CD14-positive monocyte (primary cell): ENCODE measurements around the gene INPP5A. TPM values are rescaled to one million over a fixed set of nuclear protein-coding genes. Genes with fewer than 3 reads are reported as not detected.

Experiments used
- DNase-seq, 3 donors: peaks; one replicate each; pipeline ENCODE4 v3.0.0-alpha.2; 2011 to 2022
- H2AFZ ChIP-seq: 2 replicates; pipeline ENCODE4 v1.6.0; 2012; ENCODE audit warnings: mild to moderate bottlenecking, low read depth, low read length, inconsistent platforms; ENCODE audit not compliant: insufficient read depth, poor library complexity, severe bottlenecking
- H3K27ac ChIP-seq, 2 donors: 1 replicate in 1 of 2; 2 replicates in 1 of 2; pipeline ENCODE4 v1.5.1; 2012 to 2013; ENCODE audit warnings: low read length in 2 of 2, control low read depth in 1 of 2, inconsistent platforms in 1 of 2, low read depth in 1 of 2, mild to moderate bottlenecking in 1 of 2
- H3K27me3 ChIP-seq, 2 donors: one replicate each; pipeline versions ENCODE4 v1.6.0 to v1.6.1; 2011 to 2013; ENCODE audit warnings: low read length in 2 of 2; ENCODE audit not compliant: control insufficient read depth in 2 of 2, insufficient read depth in 2 of 2
- H3K36me3 ChIP-seq, 2 donors: replicated peaks in 1 of 2; 1 replicate in 1 of 2; 2 replicates in 1 of 2; pipeline versions ENCODE4 v1.5.1 to v1.6.1; 2012 to 2013; ENCODE audit warnings: low read length in 2 of 2, control low read depth in 1 of 2, inconsistent platforms in 1 of 2, mild to moderate bottlenecking in 1 of 2; ENCODE audit not compliant: insufficient read depth in 2 of 2, control insufficient read depth in 1 of 2
- H3K4me1 ChIP-seq, 2 donors: 1 replicate in 1 of 2; 2 replicates in 1 of 2; pipeline versions ENCODE4 v1.5.1 to v1.6.1; 2012 to 2013; ENCODE audit warnings: low read length in 2 of 2, control low read depth in 1 of 2, inconsistent platforms in 1 of 2, mild to moderate bottlenecking in 1 of 2, moderate library complexity in 1 of 2; ENCODE audit not compliant: insufficient read depth in 2 of 2, control insufficient read depth in 1 of 2
- H3K4me2 ChIP-seq: replicated peaks from 2 replicates; pipeline ENCODE3; 2012; ENCODE audit warnings: low read length, moderate library complexity, mild to moderate bottlenecking; ENCODE audit not compliant: poor library complexity, severe bottlenecking; ENCODE audit errors: extremely low read depth
- H3K4me3 ChIP-seq, 3 experiments: fragments of 200-600 bp in 1 of 3; sonication (generic) in 1 of 3; replicated peaks in 1 of 3; 1 replicate in 2 of 3; 2 replicates in 1 of 3; pipeline ENCODE4 v1.5.1; 2011 to 2013; ENCODE audit warnings: low read length in 3 of 3, mild to moderate bottlenecking in 3 of 3, control low read depth in 2 of 3, low read depth in 2 of 3, inconsistent platforms in 1 of 3, moderate library complexity in 1 of 3
- H3K79me2 ChIP-seq: 2 replicates; pipeline ENCODE4 v1.6.0; 2012; ENCODE audit warnings: mild to moderate bottlenecking, control low read depth, inconsistent platforms, low read length, moderate library complexity; ENCODE audit not compliant: insufficient read depth
- H3K9ac ChIP-seq: 2 replicates; pipeline ENCODE4 v1.6.0; 2017; ENCODE audit warnings: low read length, mild to moderate bottlenecking; ENCODE audit not compliant: insufficient read depth, poor library complexity, severe bottlenecking
- H3K9me3 ChIP-seq, 2 donors: replicated peaks in 1 of 2; 1 replicate in 1 of 2; 2 replicates in 1 of 2; pipeline versions ENCODE4 v1.5.1 to v1.6.1; 2012 to 2013; ENCODE audit warnings: low read length in 2 of 2, control low read depth in 1 of 2; ENCODE audit not compliant: control insufficient read depth in 1 of 2, insufficient read depth in 1 of 2
- H4K20me1 ChIP-seq: 2 replicates; pipeline ENCODE4 v1.6.0; 2012; ENCODE audit warnings: mild to moderate bottlenecking, low read length, control low read depth, moderate library complexity; ENCODE audit not compliant: insufficient read depth
- H3K27ac Mint-ChIP-seq, 7 donors: one replicate each; pipeline ENCODE4 v1.8.0; 2020; ENCODE audit warnings: mild to moderate bottlenecking in 7 of 7, mixed read lengths in 7 of 7, moderate library complexity in 6 of 7, inconsistent platforms in 2 of 7
- H3K27me3 Mint-ChIP-seq, 3 donors: one replicate each; pipeline ENCODE4 v1.8.0; 2021 to 2022; ENCODE audit warnings: low read depth in 3 of 3, mild to moderate bottlenecking in 3 of 3, mixed read lengths in 3 of 3, moderate library complexity in 3 of 3, inconsistent platforms in 1 of 3
- H3K36me3 Mint-ChIP-seq, 2 donors: one replicate each; pipeline ENCODE4 v1.8.0; 2020; ENCODE audit warnings: mixed read lengths in 2 of 2, inconsistent platforms in 1 of 2, mild to moderate bottlenecking in 1 of 2
- H3K4me1 Mint-ChIP-seq: one replicate; pipeline ENCODE4 v1.8.0; 2020; ENCODE audit warnings: mild to moderate bottlenecking, mixed read lengths
- H3K4me3 Mint-ChIP-seq, 2 donors: one replicate each; pipeline ENCODE4 v1.8.0; 2020; ENCODE audit warnings: mild to moderate bottlenecking in 2 of 2, mixed read lengths in 2 of 2, moderate library complexity in 1 of 2
- H3K9me3 Mint-ChIP-seq, 7 donors: one replicate each; pipeline ENCODE4 v1.8.0; 2020 to 2022; ENCODE audit warnings: mixed read lengths in 7 of 7, mild to moderate bottlenecking in 6 of 7, moderate library complexity in 6 of 7, inconsistent platforms in 2 of 7
- CTCF ChIP-seq: fragments of 200-600 bp; IDR thresholded peaks from one replicate; pipeline ENCODE4 v1.8.0; 2022; ENCODE audit warnings: antibody characterized with exemption, mild to moderate bottlenecking
- WGBS: methylation state at CpG from one replicate; pipeline ENCODE4 v1.1.5; 2013; ENCODE audit warnings: missing lambda C conversion rate; ENCODE audit not compliant: insufficient coverage; 5-methylcytosine and 5-hydroxymethylcytosine counted together
- intact Hi-C, 2 donors: fragments of 100-400 bp; cut with micrococcal nuclease; formaldehyde crosslinking; loops; one replicate each; pipeline versions ENCODE4 v1.15.0 to v1.15.1; 2023
- polyA plus RNA-seq, 3 donors: library from polyadenylated mRNA; depleted of rRNA in 1 of 3; unstranded in 2 of 3; stranded (reverse) in 1 of 3; fragments of 300-500 nt in 2 of 3; fragments of >200 nt in 1 of 3; fragmentation: Illumina TruSeq in 2 of 3; gene quantifications; 1 replicate in 2 of 3; 2 replicates in 1 of 3; pipeline ENCODE4 v1.2.3, GENCODE V29; 2012 to 2021

The INPP5A gene
- polyA plus RNA-seq, 3 donors, result 0.87 to 17.2 (median 2.9) TPM

DNA sequence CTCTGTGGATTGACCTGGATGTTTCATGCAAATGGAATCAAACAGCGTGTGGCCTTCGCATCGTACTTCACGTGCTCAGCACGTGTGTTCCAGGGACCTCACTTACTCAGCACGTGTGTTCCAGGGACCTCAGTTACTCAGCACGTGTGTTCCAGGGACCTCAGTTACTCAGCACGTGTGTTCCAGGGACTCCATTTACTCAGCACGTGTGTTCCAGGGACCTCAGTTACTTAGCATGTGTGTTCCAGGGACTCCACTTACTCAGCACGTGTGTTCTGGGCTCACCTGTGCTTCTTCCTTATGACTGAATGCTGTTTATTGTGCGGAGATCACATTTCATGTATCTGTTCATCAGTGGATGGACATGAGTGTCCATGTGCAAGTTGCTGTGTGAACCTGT lies 22.0 kb downstream of the INPP5A start:
- Mint-ChIP-seq H3K4me1 (peaks cover 40% of the 10 kb centered on the region), H3K27ac (peak overlapping the region in 6 of 7 donors; percentile 31 to 90 (median 86))

GRCh38 chr10:132560241-132560731 lies 22.7 kb downstream of the INPP5A start:
- H3K4me3 ChIP-seq, result peak overlapping the region in 1 of 3 experiments; percentile 59
- H3K4me1 ChIP-seq, result peaks cover 33 to 54% of the 10 kb centered on the region in 2 donors
- 0% methylated on average over 1 of the region's 10 CpGs for WGBS
- H3K79me2 ChIP-seq, result peaks cover 96% of the 10 kb centered on the region
- Mint-ChIP-seq H3K4me1 (peaks cover 40% of the 10 kb centered on the region), H3K4me3 (peak overlapping the region; percentile 37 to 63), H3K27ac (peak overlapping the region; percentile 73 to 90 (median 87)), H3K36me3 (peaks cover 15 to 16% of the 10 kb centered on the region in 2 donors), H3K27me3 (peaks cover 0 to 2% (median 2%) of the 10 kb centered on the region in 3 donors), H3K9me3 (peaks cover 0 to 2% (median 0%) of the 10 kb centered on the region in 7 donors)
- DNase-seq, result peak; percentile 75 to 81 (median 78)
- peaks cover 0 to 3% of the 10 kb centered on the region in 2 donors for H3K36me3 ChIP-seq
- H3K27ac ChIP-seq, result peak overlapping the region; percentile 14 to 71
- H3K27me3 ChIP-seq, result no peaks in the 10 kb centered on the region
- H3K9ac ChIP-seq, result peak overlapping the region; percentile 45
- no peak overlapping the region for H2AFZ ChIP-seq
- H3K4me2 ChIP-seq, result peak overlapping the region; percentile 66
- H4K20me1 ChIP-seq, result peaks cover 98% of the 10 kb centered on the region
- no peak for TF ChIP-seq CTCF
- intact Hi-C loops, result no loop called here
- no peaks in the 10 kb centered on the region for H3K9me3 ChIP-seq

More for the DNA sequence above, 22.0 kb downstream of the INPP5A start:
- no peak for TF ChIP-seq CTCF
- Histone ChIP-seq H4K20me1 (peaks cover 98% of the 10 kb centered on the region), H3K79me2 (peaks cover 96% of the 10 kb centered on the region), H3K9ac (no peak overlapping the region), H3K27me3 (no peaks in the 10 kb centered on the region), H2AFZ (no peak overlapping the region), H3K4me2 (peak overlapping the region; percentile 66), H3K36me3 (no peaks in the 10 kb centered on the region), H3K4me1 (peaks cover 41 to 62% of the 10 kb centered on the region in 2 donors), H3K4me3 (peak overlapping the region in 1 of 3 experiments; percentile 3), H3K27ac (peak overlapping the region in 1 of 2 donors; percentile 71), H3K9me3 (no peaks in the 10 kb centered on the region)
- intact Hi-C loops, result no loop called here
- Mint-ChIP-seq H3K9me3 (peaks cover 0 to 2% (median 0%) of the 10 kb centered on the region in 7 donors), H3K27me3 (peaks cover 0 to 2% (median under 1%) of the 10 kb centered on the region in 3 donors), H3K36me3 (peaks cover 15 to 16% of the 10 kb centered on the region in 2 donors), H3K4me3 (peak overlapping the region in 1 of 2 donors; percentile 63)
- 87% methylated on average over 10 of the region's 11 CpGs for WGBS
- no peak for DNase-seq
